ENCODE data around the gene SLC22A5. TPM values are rescaled to one million over a fixed set of nuclear protein-coding genes. Genes with fewer than 3 reads are reported as not detected.

The SLC22A5 gene
- total RNA-seq, 2 experiments from 2014 or later = 4.0 to 4.1 TPM

DNA sequence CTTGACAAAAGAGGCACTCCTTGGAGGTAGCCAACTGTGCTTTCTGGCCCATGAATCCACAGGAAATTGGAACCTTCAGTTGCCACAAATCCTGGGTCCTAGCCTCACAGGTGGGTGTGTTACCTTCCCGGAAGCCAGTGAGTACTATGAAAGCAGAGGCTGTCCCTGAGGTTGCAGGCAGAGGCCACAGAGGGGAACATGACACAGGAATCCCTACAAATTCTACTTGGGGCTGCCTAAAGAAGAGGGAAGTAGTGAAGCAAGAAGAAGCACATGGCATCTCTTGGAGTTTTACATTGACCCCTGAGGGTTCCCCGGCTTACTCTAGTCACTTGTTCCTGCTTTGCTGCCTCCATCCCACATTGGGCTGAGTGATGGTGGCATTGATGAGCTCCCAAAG, 2.6 kb downstream of the SLC22A5 start:
- no peak overlapping the region for H3K4me3 Mint-ChIP-seq
- CTCF ChIA-PET = interaction anchor here (1.0 to 3.6 kb wide), 6 partner anchors 14 to 307 kb away, joined by 3 to 19 read pairs (median 9); partner anchors contain the start of gene SLC22A4
- intact Hi-C loops (cut with micrococcal nuclease) = loop anchor here (10.0 kb wide), 1 partner anchor 307 kb away; the partner anchor contains the start of gene IL3
- no peak overlapping the region for H3K27ac Mint-ChIP-seq
- TF ChIP-seq, protein P1, sequence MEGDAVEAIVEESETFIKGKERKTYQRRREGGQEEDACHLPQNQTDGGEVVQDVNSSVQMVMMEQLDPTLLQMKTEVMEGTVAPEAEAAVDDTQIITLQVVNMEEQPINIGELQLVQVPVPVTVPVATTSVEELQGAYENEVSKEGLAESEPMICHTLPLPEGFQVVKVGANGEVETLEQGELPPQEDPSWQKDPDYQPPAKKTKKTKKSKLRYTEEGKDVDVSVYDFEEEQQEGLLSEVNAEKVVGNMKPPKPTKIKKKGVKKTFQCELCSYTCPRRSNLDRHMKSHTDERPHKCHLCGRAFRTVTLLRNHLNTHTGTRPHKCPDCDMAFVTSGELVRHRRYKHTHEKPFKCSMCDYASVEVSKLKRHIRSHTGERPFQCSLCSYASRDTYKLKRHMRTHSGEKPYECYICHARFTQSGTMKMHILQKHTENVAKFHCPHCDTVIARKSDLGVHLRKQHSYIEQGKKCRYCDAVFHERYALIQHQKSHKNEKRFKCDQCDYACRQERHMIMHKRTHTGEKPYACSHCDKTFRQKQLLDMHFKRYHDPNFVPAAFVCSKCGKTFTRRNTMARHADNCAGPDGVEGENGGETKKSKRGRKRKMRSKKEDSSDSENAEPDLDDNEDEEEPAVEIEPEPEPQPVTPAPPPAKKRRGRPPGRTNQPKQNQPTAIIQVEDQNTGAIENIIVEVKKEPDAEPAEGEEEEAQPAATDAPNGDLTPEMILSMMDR (IDR thresholded peaks at IDR 0.05) = no peak
- POLR2A ChIA-PET = interaction anchor here (1.1 to 1.3 kb wide), 2 partner anchors 14 to 78 kb away, joined by 5 to 6 read pairs; partner anchors contain the start of gene SLC22A4
- ATAC-seq (no peak), DNase-seq (no peak)
- no peaks in the 10 kb centered on the region for H3K9me3 Mint-ChIP-seq
- H3K4me1 Mint-ChIP-seq (ENCODE audit: low read depth) = peaks cover 28% of the 10 kb centered on the region
- H3K27me3 Mint-ChIP-seq = no peaks in the 10 kb centered on the region
- H3K36me3 Mint-ChIP-seq (ENCODE audit: low read depth) = no peaks in the 10 kb centered on the region

DNA sequence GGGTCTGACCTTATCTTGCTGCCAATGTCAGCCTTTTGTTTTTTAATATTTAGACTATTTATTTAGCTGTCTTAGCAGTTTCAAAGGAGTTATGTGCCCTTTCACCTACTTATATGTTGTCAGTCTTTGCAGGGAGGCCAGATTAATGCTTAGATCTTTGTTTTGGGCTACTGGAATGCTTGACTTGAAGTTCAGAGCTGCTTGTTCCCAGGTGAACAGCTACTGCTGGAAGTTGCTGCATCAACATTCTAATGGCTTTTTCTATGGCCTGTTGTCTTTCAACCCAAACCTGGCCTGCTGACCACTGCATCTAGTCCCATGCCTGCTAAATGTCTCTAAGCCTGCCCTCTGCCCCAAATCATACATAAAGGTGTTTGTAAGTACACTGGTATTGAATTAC, 3.0 kb downstream of the SLC22A5 start:
- no peak for ATAC-seq
- peaks cover 28% of the 10 kb centered on the region for H3K4me1 Mint-ChIP-seq (ENCODE audit: low read depth)
- H3K36me3 Mint-ChIP-seq (ENCODE audit: low read depth) = no peaks in the 10 kb centered on the region
- TF ChIP-seq, protein P1 (IDR thresholded peaks at IDR 0.05) = no peak
- no peaks in the 10 kb centered on the region for H3K27me3 Mint-ChIP-seq
- no peaks in the 10 kb centered on the region for H3K9me3 Mint-ChIP-seq
- POLR2A ChIA-PET = interaction anchor here (1.3 kb wide), 1 partner anchor 79 kb away, joined by 5 read pairs; the partner anchor contains the start of gene SLC22A4
- H3K4me3 Mint-ChIP-seq = no peak overlapping the region
- DNase-seq = no peak
- intact Hi-C loops (cut with micrococcal nuclease) = loop anchor here (10.0 kb wide), 1 partner anchor 308 kb away; the partner anchor contains the start of gene IL3
- CTCF ChIA-PET = interaction anchor here (1.0 to 3.6 kb wide), 7 partner anchors 8 to 308 kb away, joined by 3 to 19 read pairs (median 9); partner anchors contain the start of gene SLC22A4
- H3K27ac Mint-ChIP-seq = no peak overlapping the region

DNA sequence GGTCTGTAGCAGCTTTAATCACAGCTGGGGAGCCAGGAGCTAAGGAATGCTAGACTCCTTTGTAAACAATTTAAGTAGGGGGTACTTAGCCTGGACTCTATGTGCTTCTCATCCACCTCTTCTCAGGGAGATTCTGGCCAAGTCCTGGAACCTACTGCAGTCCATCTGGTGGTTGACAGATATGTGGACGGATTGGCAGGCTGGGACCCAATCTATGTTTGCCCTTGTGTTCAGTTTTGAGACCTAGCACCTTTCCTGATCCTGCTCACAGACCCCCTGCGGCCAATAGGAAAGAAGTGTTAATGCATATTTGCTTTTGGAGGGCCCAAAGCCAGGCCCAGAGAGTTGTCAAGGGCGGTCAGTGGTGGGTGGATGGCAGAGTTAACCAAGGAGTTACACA, 6.4 kb downstream of the SLC22A5 start:
- no peak overlapping the region for H3K4me3 Mint-ChIP-seq

GRCh38 chr5:132376694-132377641, 7.5 kb downstream of the SLC22A5 start:
- TF ChIP-seq, protein P1 (IDR thresholded peaks at IDR 0.05) = no peak
- no peaks in the 10 kb centered on the region for H3K9me3 Mint-ChIP-seq
- H3K27ac Mint-ChIP-seq = no peak overlapping the region
- CTCF ChIA-PET = interaction anchor here (0.7 to 1.3 kb wide), 2 partner anchors 9 to 195 kb away, joined by 3 to 4 read pairs; no protein-coding TSS in a partner anchor
- POLR2A ChIA-PET = interaction anchor here (1.0 to 1.5 kb wide), 3 partner anchors 9 to 68 kb away, joined by 3 to 4 read pairs (median 3); no protein-coding TSS in a partner anchor
- no peaks in the 10 kb centered on the region for H3K27me3 Mint-ChIP-seq
- H3K36me3 Mint-ChIP-seq (ENCODE audit: low read depth) = no peaks in the 10 kb centered on the region
- H3K4me1 Mint-ChIP-seq (ENCODE audit: low read depth) = peaks cover 8% of the 10 kb centered on the region
- intact Hi-C loops (cut with micrococcal nuclease) = loop anchor here (10.0 kb wide), 1 partner anchor 312 kb away; the partner anchor contains the start of gene IL3
- ATAC-seq (no peak), DNase-seq (no peak)
- H3K4me3 Mint-ChIP-seq = no peak overlapping the region

More for the DNA sequence above, 6.4 kb downstream of the SLC22A5 start:
- Mint-ChIP-seq H3K4me1 (ENCODE audit: low read depth) (peaks cover 17% of the 10 kb centered on the region), H3K9me3 (no peaks in the 10 kb centered on the region), H3K27ac (no peak overlapping the region), H3K27me3 (no peaks in the 10 kb centered on the region), H3K36me3 (ENCODE audit: low read depth) (no peaks in the 10 kb centered on the region)
- DNase-seq = no peak
- TF ChIP-seq, protein P1 (IDR thresholded peaks at IDR 0.05) = no peak
- ATAC-seq = no peak
- POLR2A ChIA-PET = interaction anchor here (1.0 to 1.5 kb wide), 2 partner anchors 9 to 67 kb away, joined by 3 to 4 read pairs; no protein-coding TSS in a partner anchor
- intact Hi-C loops (cut with micrococcal nuclease) = loop anchor here (10.0 kb wide), 1 partner anchor 311 kb away; the partner anchor contains the start of gene IL3
- CTCF ChIA-PET = interaction anchor here (0.7 to 1.3 kb wide), 4 partner anchors 104 to 138 kb away, joined by 3 to 4 read pairs (median 3); no protein-coding TSS in a partner anchor
